ACHN (cell line): ENCODE measurements around the gene TK1.
A peak's percentile ranks its signal among the peaks of the same experiment; 100 is the strongest.

ENCODE experiments used
- DNase-seq: peaks from one replicate; pipeline ENCODE4 v3.0.0-alpha.2; 2015
- in situ Hi-C: cut with HindIII; loops from 2 replicates; pipeline ENCODE4 v1.10.0; 2017; ENCODE audit warnings: low sequenced_read_pairs, low pct_ligation_motif_present, low pct_unique_long_range_greater_than_20kb

The TK1 gene

GRCh38 chr17:78130090-78130436 is 56.8 kb downstream of the TK1 start:
- in situ Hi-C loops = no loop called here
- DNase-seq = no peak

GRCh38 chr17:78129351-78130089 is 57.3 kb downstream of the TK1 start:
- in situ Hi-C loops = no loop called here
- no peak for DNase-seq

- in situ Hi-C loops = no loop called here
- peak; percentile 49 for DNase-seq
These were observed 58.1 kb downstream of the TK1 start, which contains the start of gene TMC6 for GRCh38 chr17:78128551-78129350. TSS of gene TMC6 (minus strand) at chr17:78128755. CDS start at chr17:78126832, 1,923 bp downstream.

- in situ Hi-C loops = no loop called here
- no peak for DNase-seq
These were observed 58.8 kb downstream of the TK1 start for GRCh38 chr17:78127888-78128550.

GRCh38 chr17:78127239-78127887 is 59.5 kb downstream of the TK1 start:
- in situ Hi-C loops = no loop called here
- DNase-seq = no peak

GRCh38 chr17:78126895-78127238 is 60.0 kb downstream of the TK1 start:
- in situ Hi-C loops = no loop called here
- no peak for DNase-seq

- in situ Hi-C loops = no loop called here
These were observed 60.6 kb downstream of the TK1 start for GRCh38 chr17:78125976-78126894.

GRCh38 chr17:78125138-78125913 is 61.5 kb downstream of the TK1 start:
- DNase-seq = no peak
- in situ Hi-C loops = no loop called here

More at GRCh38 chr17:78125976-78126894, 60.6 kb downstream of the TK1 start:
- no peak for DNase-seq

GRCh38 chr17:78124836-78125137 is 62.1 kb downstream of the TK1 start:
- DNase-seq = no peak
- in situ Hi-C loops = no loop called here
